SK-N-SH (cell line): Measurements from ENCODE around the gene AGBL5.

ENCODE experiments used
- MXI1 ChIP-seq: IDR thresholded peaks from 2 replicates; pipeline ENCODE4 v1.6.1; 2012; ENCODE audit warnings: mild to moderate bottlenecking, low read depth, low read length, improper control_type of control experiment
- RAD21 ChIP-seq: IDR thresholded peaks from 2 replicates; pipeline ENCODE4 v1.6.1; 2012; ENCODE audit warnings: mild to moderate bottlenecking, low read length
- SIN3A ChIP-seq: IDR thresholded peaks from 2 replicates; pipeline ENCODE4 v1.6.1; 2012; ENCODE audit warnings: low read depth, mild to moderate bottlenecking, low read length, moderate library complexity, borderline replicate concordance
- SMC3 ChIP-seq: IDR thresholded peaks from 2 replicates; pipeline ENCODE4 v1.6.1; 2012; ENCODE audit warnings: low read depth, low read length, improper control_type of control experiment
- TF ChIP-seq, protein P1 (sequence below): fragments of 200-600 bp; sonication (generic); IDR thresholded peaks from 2 replicates; pipeline ENCODE4 v1.6.1; 2017; ENCODE audit warnings: antibody characterized with exemption, mild to moderate bottlenecking, moderate library complexity
- TF ChIP-seq, protein P2 (sequence below): IDR thresholded peaks from 2 replicates; pipeline ENCODE4 v1.4.0; 2012; ENCODE audit warnings: low read depth, borderline replicate concordance
- TF ChIP-seq, protein P3 (sequence below): IDR thresholded peaks from 2 replicates; pipeline ENCODE4; 2012

DNA sequence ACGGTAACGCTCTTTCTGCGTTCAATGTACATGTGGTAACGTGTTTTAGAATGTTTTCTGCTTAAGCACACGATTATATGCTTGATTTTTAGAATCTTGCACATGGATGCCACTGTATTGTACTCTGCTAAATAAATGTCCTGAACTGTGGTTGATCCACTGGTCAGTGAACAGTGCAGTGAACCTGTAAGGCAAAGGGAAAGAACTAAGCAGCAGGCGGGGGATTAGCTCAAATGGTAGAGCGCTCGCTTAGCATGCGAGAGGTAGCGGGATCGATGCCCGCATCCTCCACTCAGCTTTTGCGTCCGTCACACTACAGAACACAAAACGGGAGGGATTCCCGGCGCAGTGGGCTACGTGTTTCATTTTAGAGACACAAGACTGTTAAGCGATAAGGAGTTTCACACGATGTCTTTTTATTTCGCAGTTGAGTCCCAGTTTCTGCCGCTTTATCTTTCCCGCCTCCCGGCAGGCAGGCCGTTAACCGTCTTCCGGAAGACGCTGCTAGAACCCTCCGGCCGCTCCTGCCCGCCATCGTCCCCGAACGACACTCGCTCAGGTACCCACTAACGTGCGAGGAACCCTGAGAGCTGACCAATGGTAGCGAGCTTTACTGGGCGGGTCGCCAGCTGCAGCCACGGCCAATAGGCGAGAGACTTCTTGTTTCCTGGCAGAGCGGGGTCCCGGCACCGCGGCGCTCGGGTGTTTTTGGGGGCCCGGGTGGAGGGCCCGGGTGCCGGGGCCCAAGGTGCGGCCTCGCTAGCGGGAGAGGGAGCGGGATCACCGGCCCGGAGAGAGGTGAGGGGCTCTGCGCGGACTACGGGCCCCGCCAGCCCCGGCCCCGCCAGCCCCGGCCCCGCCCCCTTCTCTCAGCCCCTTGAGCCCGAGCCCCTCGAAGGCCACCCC is at the start of gene AGBL5:
- TF ChIP-seq, protein P1, sequence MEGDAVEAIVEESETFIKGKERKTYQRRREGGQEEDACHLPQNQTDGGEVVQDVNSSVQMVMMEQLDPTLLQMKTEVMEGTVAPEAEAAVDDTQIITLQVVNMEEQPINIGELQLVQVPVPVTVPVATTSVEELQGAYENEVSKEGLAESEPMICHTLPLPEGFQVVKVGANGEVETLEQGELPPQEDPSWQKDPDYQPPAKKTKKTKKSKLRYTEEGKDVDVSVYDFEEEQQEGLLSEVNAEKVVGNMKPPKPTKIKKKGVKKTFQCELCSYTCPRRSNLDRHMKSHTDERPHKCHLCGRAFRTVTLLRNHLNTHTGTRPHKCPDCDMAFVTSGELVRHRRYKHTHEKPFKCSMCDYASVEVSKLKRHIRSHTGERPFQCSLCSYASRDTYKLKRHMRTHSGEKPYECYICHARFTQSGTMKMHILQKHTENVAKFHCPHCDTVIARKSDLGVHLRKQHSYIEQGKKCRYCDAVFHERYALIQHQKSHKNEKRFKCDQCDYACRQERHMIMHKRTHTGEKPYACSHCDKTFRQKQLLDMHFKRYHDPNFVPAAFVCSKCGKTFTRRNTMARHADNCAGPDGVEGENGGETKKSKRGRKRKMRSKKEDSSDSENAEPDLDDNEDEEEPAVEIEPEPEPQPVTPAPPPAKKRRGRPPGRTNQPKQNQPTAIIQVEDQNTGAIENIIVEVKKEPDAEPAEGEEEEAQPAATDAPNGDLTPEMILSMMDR: no peak
- TF ChIP-seq SIN3A (no peak), MXI1 (peak; percentile 59; the same call in 1 of the 2 replicates), SMC3 (no peak), RAD21 (no peak)
- TF ChIP-seq, protein P2, sequence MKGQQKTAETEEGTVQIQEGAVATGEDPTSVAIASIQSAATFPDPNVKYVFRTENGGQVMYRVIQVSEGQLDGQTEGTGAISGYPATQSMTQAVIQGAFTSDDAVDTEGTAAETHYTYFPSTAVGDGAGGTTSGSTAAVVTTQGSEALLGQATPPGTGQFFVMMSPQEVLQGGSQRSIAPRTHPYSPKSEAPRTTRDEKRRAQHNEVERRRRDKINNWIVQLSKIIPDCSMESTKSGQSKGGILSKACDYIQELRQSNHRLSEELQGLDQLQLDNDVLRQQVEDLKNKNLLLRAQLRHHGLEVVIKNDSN: 0 out of 2 replicates have a peak, but pooled peaks have one; percentile 6
- TF ChIP-seq, protein P3, sequence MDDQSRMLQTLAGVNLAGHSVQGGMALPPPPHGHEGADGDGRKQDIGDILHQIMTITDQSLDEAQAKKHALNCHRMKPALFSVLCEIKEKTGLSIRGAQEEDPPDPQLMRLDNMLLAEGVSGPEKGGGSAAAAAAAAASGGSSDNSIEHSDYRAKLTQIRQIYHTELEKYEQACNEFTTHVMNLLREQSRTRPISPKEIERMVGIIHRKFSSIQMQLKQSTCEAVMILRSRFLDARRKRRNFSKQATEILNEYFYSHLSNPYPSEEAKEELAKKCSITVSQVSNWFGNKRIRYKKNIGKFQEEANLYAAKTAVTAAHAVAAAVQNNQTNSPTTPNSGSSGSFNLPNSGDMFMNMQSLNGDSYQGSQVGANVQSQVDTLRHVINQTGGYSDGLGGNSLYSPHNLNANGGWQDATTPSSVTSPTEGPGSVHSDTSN: 0 out of 2 replicates have a peak, but pooled peaks have one; percentile 4
